H9 (cell line): ENCODE data around the gene ACBD7. TPM values are rescaled to one million over a fixed set of nuclear protein-coding genes. Genes with fewer than 3 reads are reported as not detected.

ENCODE experiments used
- DNase-seq: peaks from one replicate; pipeline ENCODE4 v3.0.0-alpha.2; 2017
- H2AFZ ChIP-seq: one replicate; pipeline ENCODE4 v1.6.1; 2013; ENCODE audit warnings: mild to moderate bottlenecking, low read length, control low read depth, moderate library complexity
- H2AK5ac ChIP-seq: 2 replicates; pipeline ENCODE4 v1.6.1; 2013; ENCODE audit warnings: low read length, control low read depth, mixed read lengths; ENCODE audit not compliant: insufficient read length
- H2BK120ac ChIP-seq: one replicate; pipeline ENCODE4 v1.6.1; 2013; ENCODE audit warnings: low read depth, mild to moderate bottlenecking, low read length, control low read depth, inconsistent platforms; ENCODE audit not compliant: poor library complexity, severe bottlenecking
- H2BK12ac ChIP-seq: 2 replicates; pipeline ENCODE4 v1.6.1; 2013; ENCODE audit warnings: low read length, control low read depth, mixed read lengths, low read depth; ENCODE audit not compliant: insufficient read length
- H2BK15ac ChIP-seq: 2 replicates; pipeline ENCODE4 v1.6.1; 2013; ENCODE audit warnings: low read depth, low read length, control low read depth
- H2BK20ac ChIP-seq: one replicate; pipeline ENCODE4 v1.6.1; 2013; ENCODE audit warnings: low read depth, mild to moderate bottlenecking, low read length, control low read depth, inconsistent platforms; ENCODE audit not compliant: poor library complexity, severe bottlenecking
- H2BK5ac ChIP-seq: 2 replicates; pipeline ENCODE4 v1.6.1; 2013; ENCODE audit warnings: low read length, control low read depth, mixed read lengths; ENCODE audit not compliant: insufficient read length
- H3K14ac ChIP-seq: 2 replicates; pipeline ENCODE4 v1.6.1; 2013; ENCODE audit warnings: low read length, control low read depth; ENCODE audit not compliant: insufficient read depth
- H3K18ac ChIP-seq: 2 replicates; pipeline ENCODE4 v1.6.1; 2013; ENCODE audit warnings: low read depth, mild to moderate bottlenecking, mixed read lengths, low read length, control low read depth; ENCODE audit not compliant: insufficient read length
- H3K23ac ChIP-seq: 2 replicates; pipeline ENCODE4 v1.6.1; 2013; ENCODE audit warnings: low read length, control low read depth, mixed read lengths, low read depth; ENCODE audit not compliant: insufficient read length
- H3K23me2 ChIP-seq: 2 replicates; pipeline ENCODE4 v1.6.1; 2013; ENCODE audit warnings: low read depth, mild to moderate bottlenecking, mixed read lengths, low read length, control low read depth; ENCODE audit not compliant: insufficient read length, poor library complexity, severe bottlenecking
- H3K27ac ChIP-seq: 2 replicates; pipeline ENCODE4 v1.5.1; 2013; ENCODE audit warnings: low read length, control low read depth, mixed read lengths, low read depth; ENCODE audit not compliant: insufficient read length
- H3K27me3 ChIP-seq: 2 replicates; pipeline ENCODE4 v1.6.1; 2013; ENCODE audit warnings: low read length, control low read depth, inconsistent platforms; ENCODE audit not compliant: insufficient read depth
- H3K4ac ChIP-seq: 2 replicates; pipeline ENCODE4 v1.6.1; 2013; ENCODE audit warnings: low read depth, mild to moderate bottlenecking, control low read depth, inconsistent platforms, low read length, moderate library complexity
- H3K4me1 ChIP-seq: 2 replicates; pipeline ENCODE4 v1.6.1; 2013; ENCODE audit warnings: low read length, control low read depth, inconsistent platforms; ENCODE audit not compliant: insufficient read depth
- H3K4me2 ChIP-seq: 2 replicates; pipeline ENCODE4 v1.6.1; 2013; ENCODE audit warnings: low read length, control low read depth, mixed read lengths; ENCODE audit not compliant: insufficient read length, insufficient read depth
- H3K56ac ChIP-seq: 2 replicates; pipeline ENCODE4 v1.6.1; 2013; ENCODE audit warnings: low read depth, mild to moderate bottlenecking, mixed read lengths, low read length, control low read depth; ENCODE audit not compliant: insufficient read length
- H3K79me1 ChIP-seq: 2 replicates; pipeline ENCODE4 v1.6.1; 2013; ENCODE audit warnings: low read depth, mild to moderate bottlenecking, moderate library complexity, low read length, control low read depth, inconsistent platforms; ENCODE audit not compliant: insufficient read depth, poor library complexity, severe bottlenecking
- H3K79me2 ChIP-seq: 2 replicates; pipeline ENCODE4 v1.6.1; 2013; ENCODE audit warnings: low read length, control low read depth, inconsistent platforms; ENCODE audit not compliant: insufficient read depth
- H3K9ac ChIP-seq: 2 replicates; pipeline ENCODE4 v1.6.1; 2013; ENCODE audit warnings: low read length, control low read depth, mixed read lengths; ENCODE audit not compliant: insufficient read length; ENCODE audit errors: extremely low read depth
- H3K9me3 ChIP-seq: one replicate; pipeline ENCODE4 v1.6.1; 2013; ENCODE audit warnings: low read depth, low read length, inconsistent platforms; ENCODE audit not compliant: control insufficient read depth
- H3T11ph ChIP-seq: one replicate; pipeline ENCODE4 v1.6.1; 2013; ENCODE audit warnings: mild to moderate bottlenecking, low read length, control low read depth, inconsistent platforms
- H4K20me1 ChIP-seq: one replicate; pipeline ENCODE4 v1.6.1; 2013; ENCODE audit not compliant: control insufficient read depth, insufficient read length, insufficient read depth
- H4K5ac ChIP-seq: 2 replicates; pipeline ENCODE4 v1.6.1; 2013; ENCODE audit warnings: low read depth, mild to moderate bottlenecking, mixed read lengths, low read length, control low read depth; ENCODE audit not compliant: insufficient read length
- H4K8ac ChIP-seq: replicated peaks from 2 replicates; pipeline ENCODE4 v1.6.1; 2013; ENCODE audit warnings: low read length, control low read depth, mixed read lengths, low read depth; ENCODE audit not compliant: insufficient read length
- H4K91ac ChIP-seq: 2 replicates; pipeline ENCODE4 v1.6.1; 2013; ENCODE audit warnings: low read depth, mild to moderate bottlenecking, moderate library complexity, mixed read lengths, low read length, control low read depth; ENCODE audit not compliant: insufficient read length
- H3K27ac Mint-ChIP-seq, 3 experiments: 2 replicates in 2 of 3; 3 replicates in 1 of 3; pipeline ENCODE4 v1.8.0; 2020 to 2021; ENCODE audit warnings: mixed read lengths in 3 of 3, mild to moderate bottlenecking in 1 of 3, moderate library complexity in 1 of 3
- H3K27me3 Mint-ChIP-seq: 2 replicates; pipeline ENCODE4 v1.8.0; 2021; ENCODE audit warnings: low read depth, mild to moderate bottlenecking, moderate library complexity, mixed read lengths
- H3K36me3 Mint-ChIP-seq, 3 experiments: 2 replicates in 2 of 3; 3 replicates in 1 of 3; pipeline ENCODE4 v1.8.0; 2020 to 2021; ENCODE audit warnings: low read depth in 3 of 3, mixed read lengths in 3 of 3; ENCODE audit not compliant: insufficient read depth in 1 of 3
- H3K4me1 Mint-ChIP-seq, 2 experiments: 2 replicates each; pipeline ENCODE4 v1.8.0; 2020; ENCODE audit warnings: mixed read lengths in 2 of 2
- H3K4me3 Mint-ChIP-seq, 2 experiments: 2 replicates in 1 of 2; 3 replicates in 1 of 2; pipeline ENCODE4 v1.8.0; 2020 to 2021; ENCODE audit warnings: mild to moderate bottlenecking in 2 of 2, mixed read lengths in 2 of 2, moderate library complexity in 1 of 2
- H3K9me3 Mint-ChIP-seq, 2 experiments: 2 replicates in 1 of 2; 3 replicates in 1 of 2; pipeline ENCODE4 v1.8.0; 2020; ENCODE audit warnings: mild to moderate bottlenecking in 2 of 2, mixed read lengths in 2 of 2, moderate library complexity in 1 of 2
- CTCF ChIP-seq: fragments of 200-600 bp; sonication (generic); conservative IDR thresholded peaks from 3 replicates; pipeline ENCODE4 v1.8.0; 2021; ENCODE audit warnings: antibody characterized with exemption, mild to moderate bottlenecking
- WGBS: extraction: QIAGEN DNeasy Blood & Tissue Kit; methylation state at CpG from one replicate; pipeline ENCODE4 v1.1.7; 2013; ENCODE audit warnings: missing lambda C conversion rate, low lambda C conversion rate, mixed read lengths; ENCODE audit not compliant: insufficient read length; ENCODE audit errors: extremely low coverage; 5-methylcytosine and 5-hydroxymethylcytosine counted together
- total RNA-seq: library from RNA; stranded (reverse); gene quantifications from 2 replicates; pipeline ENCODE4 v1.2.1, GENCODE V29; 2021

ACBD7 gene
- total RNA-seq, 1 experiment from 2014 or later = 25.0 TPM

- Histone ChIP-seq H3K18ac (no peak overlapping the region), H4K5ac (no peak overlapping the region), H3K4ac (no peak overlapping the region), H3K4me2 (no peak overlapping the region), H2BK15ac (no peak overlapping the region), H2BK12ac (no peak overlapping the region), H4K8ac (no peak overlapping the region), H2AFZ (no peak overlapping the region), H3K9ac (no peak overlapping the region), H3K79me2 (no peaks in the 10 kb centered on the region), H3K9me3 (no peaks in the 10 kb centered on the region), H2BK120ac (no peak overlapping the region), H3K23me2 (no peaks in the 10 kb centered on the region), H4K20me1 (no peaks in the 10 kb centered on the region), H3K27ac (no peak overlapping the region), H3K4me1 (no peaks in the 10 kb centered on the region), H4K91ac (no peak overlapping the region), H3K14ac (no peak overlapping the region), H3K79me1 (no peaks in the 10 kb centered on the region), H2BK5ac (no peak overlapping the region), H2BK20ac (no peak overlapping the region), H3K56ac (no peak overlapping the region), H3K23ac (no peak overlapping the region), H3K27me3 (no peaks in the 10 kb centered on the region), H2AK5ac (no peak overlapping the region), H3T11ph (no peak overlapping the region)
- no CpG with 5 or more reads among the region's 9 CpGs for WGBS
- Mint-ChIP-seq H3K9me3 (no peaks in the 10 kb centered on the region), H3K27ac (no peak overlapping the region), H3K27me3 (no peaks in the 10 kb centered on the region), H3K4me1 (no peaks in the 10 kb centered on the region), H3K4me3 (no peak overlapping the region), H3K36me3 (peaks cover 9 to 33% (median 19%) of the 10 kb centered on the region in 3 experiments)
- DNase-seq = no peak
- no peak for TF ChIP-seq CTCF
Observed at GRCh38 chr10:15122477-15123030, 34.0 kb upstream of the ACBD7 start.
